OCI-LY3 (cell line): ENCODE data around the gene MUC5B.

ENCODE experiments used
- CTCF ChIP-seq: fragments of 200-600, 300-600 bp; sonication (generic); IDR thresholded peaks from 2 replicates; pipeline ENCODE4 v1.5.1; 2014; ENCODE audit warnings: antibody characterized with exemption, low read length, low read depth
- EZH2phosphoT487 ChIP-seq: fragments of 200-600 bp; shearing (Covaris generic); IDR thresholded peaks from 2 replicates; pipeline ENCODE4 v1.6.1; 2018; ENCODE audit warnings: antibody characterized with exemption, mixed run types, low read depth

GRCh38 chr11:1295086-1295485 lies 72.2 kb downstream of the MUC5B start:
- TF ChIP-seq CTCF = no peak
- no peak for TF ChIP-seq EZH2phosphoT487
